HUES48 (cell line): ENCODE results near the gene POLE.

Source experiments
- H3K27ac ChIP-seq: one replicate; pipeline ENCODE4 v1.7.0; 2013; ENCODE audit warnings: low read depth, low read length, inconsistent platforms
- H3K27me3 ChIP-seq: 2 replicates; pipeline ENCODE4 v1.6.1; 2013; ENCODE audit warnings: mild to moderate bottlenecking, low read length; ENCODE audit not compliant: control insufficient read depth, insufficient read depth
- H3K36me3 ChIP-seq: 2 replicates; pipeline ENCODE4 v1.6.1; 2013; ENCODE audit warnings: low read length; ENCODE audit not compliant: control insufficient read depth, insufficient read depth
- H3K4me1 ChIP-seq: 2 replicates; pipeline ENCODE4 v1.6.1; 2013; ENCODE audit warnings: mild to moderate bottlenecking, low read length; ENCODE audit not compliant: control insufficient read depth, insufficient read depth
- H3K4me3 ChIP-seq: 2 replicates; pipeline ENCODE4 v1.5.1; 2013; ENCODE audit warnings: mild to moderate bottlenecking, low read depth, low read length
- H3K9ac ChIP-seq: 2 replicates; pipeline ENCODE4 v1.6.1; 2013; ENCODE audit warnings: mild to moderate bottlenecking, low read depth, low read length, moderate library complexity
- H3K9me3 ChIP-seq: 2 replicates; pipeline ENCODE4 v1.6.1; 2013; ENCODE audit warnings: low read length; ENCODE audit not compliant: control insufficient read depth, insufficient read depth

The POLE gene

GRCh38 chr12:132587781-132588180 is 99.4 kb downstream of the POLE start:
- Histone ChIP-seq H3K27me3 (peaks cover 84% of the 10 kb centered on the region), H3K36me3 (no peaks in the 10 kb centered on the region)

GRCh38 chr12:132586929-132587328 is 100.2 kb downstream of the POLE start:
- Histone ChIP-seq H3K4me1 (peaks cover 6% of the 10 kb centered on the region; the same call in 1 of the 2 replicates), H3K4me3 (no peak overlapping the region), H3K27ac (no peak overlapping the region), H3K9me3 (no peaks in the 10 kb centered on the region), H3K9ac (no peak overlapping the region), H3K27me3 (peaks cover 81% of the 10 kb centered on the region), H3K36me3 (no peaks in the 10 kb centered on the region)

More at GRCh38 chr12:132587781-132588180, 99.4 kb downstream of the POLE start:
- Histone ChIP-seq H3K27ac (no peak overlapping the region), H3K4me3 (no peak overlapping the region), H3K4me1 (peaks cover 6% of the 10 kb centered on the region; the same call in 1 of the 2 replicates), H3K9me3 (no peaks in the 10 kb centered on the region), H3K9ac (no peak overlapping the region)

- no peaks in the 10 kb centered on the region for H3K36me3 ChIP-seq
- peaks cover 6% of the 10 kb centered on the region; the same call in 1 of the 2 replicates for H3K4me1 ChIP-seq
- H3K27ac ChIP-seq = no peak overlapping the region
- H3K4me3 ChIP-seq = no peak overlapping the region
- no peak overlapping the region for H3K9ac ChIP-seq
- peaks cover 69% of the 10 kb centered on the region for H3K27me3 ChIP-seq
- no peaks in the 10 kb centered on the region for H3K9me3 ChIP-seq
These were observed 102.0 kb downstream of the POLE start for GRCh38 chr12:132585177-132585576.

GRCh38 chr12:132584429-132584828 is 102.7 kb downstream of the POLE start:
- Histone ChIP-seq H3K9ac (no peak overlapping the region), H3K27ac (no peak overlapping the region), H3K4me3 (no peak overlapping the region), H3K36me3 (no peaks in the 10 kb centered on the region), H3K9me3 (no peaks in the 10 kb centered on the region), H3K4me1 (peaks cover 6% of the 10 kb centered on the region; the same call in 1 of the 2 replicates), H3K27me3 (peaks cover 61% of the 10 kb centered on the region)

- Histone ChIP-seq H3K4me1 (peaks cover 6% of the 10 kb centered on the region; the same call in 1 of the 2 replicates), H3K36me3 (no peaks in the 10 kb centered on the region), H3K4me3 (peak overlapping the region; percentile 60)
These were observed 103.4 kb downstream of the POLE start for GRCh38 chr12:132583736-132584135.

GRCh38 chr12:132583411-132583710 is 103.8 kb downstream of the POLE start:
- Histone ChIP-seq H3K9ac (no peak overlapping the region), H3K4me3 (peak overlapping the region; percentile 60; the same call in 1 of the 2 replicates), H3K36me3 (peaks cover 1% of the 10 kb centered on the region), H3K27ac (no peak overlapping the region), H3K27me3 (peaks cover 51% of the 10 kb centered on the region), H3K4me1 (peaks cover 6% of the 10 kb centered on the region; the same call in 1 of the 2 replicates), H3K9me3 (no peaks in the 10 kb centered on the region)

More at GRCh38 chr12:132583736-132584135, 103.4 kb downstream of the POLE start:
- Histone ChIP-seq H3K27ac (no peak overlapping the region), H3K9me3 (no peaks in the 10 kb centered on the region), H3K9ac (no peak overlapping the region), H3K27me3 (peaks cover 54% of the 10 kb centered on the region)

DNA sequence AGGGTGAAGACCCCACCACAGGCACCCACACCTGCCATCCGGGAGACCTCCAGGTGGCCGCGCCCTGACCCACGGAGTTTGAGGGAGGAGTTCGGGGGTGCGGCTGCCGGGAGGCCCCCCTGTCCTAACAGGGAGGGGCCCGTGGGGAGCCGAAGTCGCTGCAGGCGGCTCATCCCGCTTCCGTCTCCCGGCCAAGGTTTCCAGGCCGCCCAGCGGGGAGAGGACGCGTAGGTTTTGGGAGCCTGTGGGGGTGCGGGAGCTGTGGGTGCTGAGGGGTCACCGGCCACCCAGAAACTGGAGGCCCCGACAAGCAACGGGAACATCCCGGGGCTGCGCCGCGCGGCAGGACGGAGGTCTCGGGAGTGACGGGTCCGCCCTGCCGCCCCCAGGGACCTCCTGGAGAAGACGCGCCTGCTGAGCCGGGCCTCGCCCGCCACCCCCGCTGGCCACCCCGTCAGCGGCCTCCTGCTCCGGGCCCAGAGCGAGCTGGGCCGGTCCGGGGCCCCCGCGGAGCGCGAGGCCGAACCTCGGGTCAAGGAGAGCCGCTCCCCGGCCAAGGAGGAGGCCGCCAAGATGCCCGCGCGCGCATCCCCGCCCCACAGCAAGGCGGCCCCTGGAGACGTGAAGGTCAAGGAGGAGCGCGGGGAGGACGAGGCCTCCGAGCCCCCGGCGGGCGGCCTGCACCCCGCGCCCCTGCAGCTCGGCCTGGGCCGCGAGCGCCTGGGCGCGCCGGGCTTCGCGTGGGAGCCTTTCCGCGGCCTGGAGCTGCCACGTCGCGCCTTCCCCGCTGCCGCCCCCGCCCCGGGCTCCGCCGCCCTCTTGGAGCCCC is 104.3 kb downstream of the POLE start:
- Histone ChIP-seq H3K36me3 (peaks cover 7% of the 10 kb centered on the region), H3K4me1 (peaks cover 6% of the 10 kb centered on the region; the same call in 1 of the 2 replicates), H3K4me3 (peak overlapping the region; percentile 60), H3K27me3 (peaks cover 45% of the 10 kb centered on the region), H3K9ac (0 out of 2 replicates have a peak overlapping the region, but pooled peaks have one; percentile 3), H3K27ac (no peak overlapping the region), H3K9me3 (no peaks in the 10 kb centered on the region)

DNA sequence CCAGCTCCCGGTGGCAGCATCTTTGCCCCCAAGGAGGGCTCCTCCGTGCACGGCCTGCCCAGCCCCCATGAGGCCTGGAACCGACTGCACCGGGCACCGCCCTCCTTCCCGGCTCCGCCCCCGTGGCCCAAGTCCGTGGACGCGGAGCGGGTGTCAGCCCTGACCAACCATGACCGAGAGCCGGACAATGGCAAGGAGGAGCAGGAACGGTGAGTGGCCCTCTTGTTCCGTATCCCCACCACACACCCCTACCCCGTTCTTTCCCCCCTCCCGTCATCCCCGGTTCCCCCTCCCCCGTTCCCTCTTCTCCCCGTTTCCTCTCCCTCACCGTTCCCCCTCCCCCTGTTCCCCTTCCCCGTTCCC is 105.1 kb downstream of the POLE start:
- no peak overlapping the region for H3K9ac ChIP-seq
- peak overlapping the region; percentile 49 for H3K4me3 ChIP-seq
- H3K9me3 ChIP-seq = no peaks in the 10 kb centered on the region
- H3K36me3 ChIP-seq = peaks cover 12% of the 10 kb centered on the region
- H3K4me1 ChIP-seq = peaks cover 6% of the 10 kb centered on the region; the same call in 1 of the 2 replicates
- H3K27me3 ChIP-seq = peaks cover 39% of the 10 kb centered on the region
- H3K27ac ChIP-seq = no peak overlapping the region

GRCh38 chr12:132581348-132582057 is 105.6 kb downstream of the POLE start:
- Histone ChIP-seq H3K9ac (no peak overlapping the region), H3K27me3 (peaks cover 37% of the 10 kb centered on the region), H3K4me1 (peaks cover 6% of the 10 kb centered on the region; the same call in 1 of the 2 replicates), H3K9me3 (no peaks in the 10 kb centered on the region), H3K4me3 (peak overlapping the region; percentile 49; the same call in 1 of the 2 replicates), H3K36me3 (peaks cover 17% of the 10 kb centered on the region), H3K27ac (no peak overlapping the region)

GRCh38 chr12:132580701-132581292 is 106.3 kb downstream of the POLE start:
- Histone ChIP-seq H3K9ac (no peak overlapping the region), H3K27me3 (peaks cover 32% of the 10 kb centered on the region), H3K36me3 (peaks cover 21% of the 10 kb centered on the region), H3K9me3 (no peaks in the 10 kb centered on the region), H3K4me1 (peaks cover 6% of the 10 kb centered on the region; the same call in 1 of the 2 replicates), H3K27ac (no peak overlapping the region), H3K4me3 (no peak overlapping the region)
